GM23248 (cell line): Measurements from ENCODE around the gene SPRR2D.

Experiments used
- EZH2 ChIP-seq: fragments of 200-600 bp; sonication (generic); IDR thresholded peaks from 2 replicates; pipeline ENCODE4 v1.6.1; 2018; ENCODE audit warnings: antibody characterized with exemption, mild to moderate bottlenecking; ENCODE audit not compliant: insufficient read depth, poor library complexity, severe bottlenecking
- EZH2phosphoT487 ChIP-seq: fragments of 200-600 bp; sonication (generic); IDR thresholded peaks from 2 replicates; pipeline ENCODE4 v1.6.1; 2018; ENCODE audit warnings: antibody characterized with exemption, moderate library complexity, mild to moderate bottlenecking, low read depth; ENCODE audit not compliant: insufficient read depth

- TF ChIP-seq EZH2 (no peak), EZH2phosphoT487 (no peak)
Measured at GRCh38 chr1:153032677-153033308, 8.1 kb downstream of the SPRR2D start.
